Omental fat pad (tissue), 4 donors: ENCODE results near the gene MSMP. TPM values are rescaled to one million over a fixed set of nuclear protein-coding genes. Genes with fewer than 3 reads are reported as not detected.

Experiments
- ATAC-seq: fragments of 150-250 bp; one replicate; pipeline ENCODE4 v1.9.1; 2016; ENCODE audit warnings: mild to moderate bottlenecking, moderate library complexity; ENCODE audit not compliant: low FRiP score
- DNase-seq: peaks from one replicate; pipeline ENCODE4 v3.0.0-alpha.2; 2019; ENCODE audit warnings: low spot score
- total RNA-seq, 4 donors: library from RNA; depleted of rRNA; stranded (reverse); fragments of >200 nt; gene quantifications; one replicate each; pipeline ENCODE4 v1.1.0, GENCODE V29; 2016
- TF ChIP-seq, protein P1 (sequence below), 3 donors: fragments of 450-650 bp; IDR thresholded peaks; one replicate each; pipeline ENCODE4 v1.5.1; 2016 to 2017; ENCODE audit warnings: antibody characterized with exemption in 3 of 3, mild to moderate bottlenecking in 3 of 3, moderate library complexity in 2 of 3

The MSMP gene
- total RNA-seq, 4 donors from 2014 or later = not detected

DNA sequence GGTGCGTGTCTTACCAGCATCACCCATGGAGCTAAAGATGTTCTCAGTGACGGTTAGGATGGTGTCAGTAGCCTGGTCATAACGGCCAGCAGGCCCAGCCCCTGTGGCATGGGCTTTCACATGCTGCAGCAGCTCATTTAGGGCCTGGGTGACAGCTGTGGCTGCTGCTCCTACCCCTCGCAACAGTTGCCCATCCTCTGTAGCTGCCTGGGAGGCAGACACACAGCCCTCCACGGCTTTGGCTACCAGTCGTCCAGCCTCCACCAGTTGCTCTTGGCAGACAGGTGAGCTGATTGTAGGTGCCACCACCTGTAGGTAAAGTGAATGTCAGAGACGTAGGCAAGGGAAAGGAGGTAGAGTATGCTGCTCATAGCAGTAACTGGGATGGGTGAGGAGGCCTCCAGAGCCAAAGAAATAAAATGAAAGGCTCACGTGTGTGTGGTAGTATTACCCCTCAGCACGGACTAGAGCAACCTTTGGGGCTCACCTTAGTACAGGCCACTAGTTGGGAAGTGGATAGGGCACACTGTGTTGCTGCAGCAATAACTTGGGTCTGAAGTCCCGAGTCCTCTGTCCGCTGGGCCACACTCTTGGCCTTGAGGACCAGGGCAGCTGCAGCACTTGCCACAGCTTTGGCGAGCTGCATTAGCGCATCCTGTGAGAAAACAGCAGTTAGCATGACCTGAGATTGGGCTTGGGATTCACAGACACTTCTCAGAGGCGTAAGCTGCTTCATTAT lies 36.8 kb downstream of the MSMP start:
- no peak for DNase-seq
- ATAC-seq = no peak
- TF ChIP-seq, protein P1, sequence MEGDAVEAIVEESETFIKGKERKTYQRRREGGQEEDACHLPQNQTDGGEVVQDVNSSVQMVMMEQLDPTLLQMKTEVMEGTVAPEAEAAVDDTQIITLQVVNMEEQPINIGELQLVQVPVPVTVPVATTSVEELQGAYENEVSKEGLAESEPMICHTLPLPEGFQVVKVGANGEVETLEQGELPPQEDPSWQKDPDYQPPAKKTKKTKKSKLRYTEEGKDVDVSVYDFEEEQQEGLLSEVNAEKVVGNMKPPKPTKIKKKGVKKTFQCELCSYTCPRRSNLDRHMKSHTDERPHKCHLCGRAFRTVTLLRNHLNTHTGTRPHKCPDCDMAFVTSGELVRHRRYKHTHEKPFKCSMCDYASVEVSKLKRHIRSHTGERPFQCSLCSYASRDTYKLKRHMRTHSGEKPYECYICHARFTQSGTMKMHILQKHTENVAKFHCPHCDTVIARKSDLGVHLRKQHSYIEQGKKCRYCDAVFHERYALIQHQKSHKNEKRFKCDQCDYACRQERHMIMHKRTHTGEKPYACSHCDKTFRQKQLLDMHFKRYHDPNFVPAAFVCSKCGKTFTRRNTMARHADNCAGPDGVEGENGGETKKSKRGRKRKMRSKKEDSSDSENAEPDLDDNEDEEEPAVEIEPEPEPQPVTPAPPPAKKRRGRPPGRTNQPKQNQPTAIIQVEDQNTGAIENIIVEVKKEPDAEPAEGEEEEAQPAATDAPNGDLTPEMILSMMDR (IDR thresholded peaks at IDR 0.05) = no peak

GRCh38 chr9:35716230-35716629 lies 37.8 kb downstream of the MSMP start:
- DNase-seq (no peak), ATAC-seq (no peak)
- TF ChIP-seq, protein P1 (IDR thresholded peaks at IDR 0.05) = no peak

GRCh38 chr9:35714579-35715252 lies 39.4 kb downstream of the MSMP start:
- TF ChIP-seq, protein P1 (IDR thresholded peaks at IDR 0.05) = no peak
- DNase-seq (no peak), ATAC-seq (no peak)

- TF ChIP-seq, protein P1 (IDR thresholded peaks at IDR 0.05) = no peak
- ATAC-seq = no peak
- DNase-seq = no peak
Measured at GRCh38 chr9:35714123-35714522, 40.0 kb downstream of the MSMP start.

GRCh38 chr9:35713578-35713977 lies 40.5 kb downstream of the MSMP start:
- DNase-seq = no peak
- no peak for ATAC-seq
- TF ChIP-seq, protein P1 (IDR thresholded peaks at IDR 0.05) = no peak

DNA sequence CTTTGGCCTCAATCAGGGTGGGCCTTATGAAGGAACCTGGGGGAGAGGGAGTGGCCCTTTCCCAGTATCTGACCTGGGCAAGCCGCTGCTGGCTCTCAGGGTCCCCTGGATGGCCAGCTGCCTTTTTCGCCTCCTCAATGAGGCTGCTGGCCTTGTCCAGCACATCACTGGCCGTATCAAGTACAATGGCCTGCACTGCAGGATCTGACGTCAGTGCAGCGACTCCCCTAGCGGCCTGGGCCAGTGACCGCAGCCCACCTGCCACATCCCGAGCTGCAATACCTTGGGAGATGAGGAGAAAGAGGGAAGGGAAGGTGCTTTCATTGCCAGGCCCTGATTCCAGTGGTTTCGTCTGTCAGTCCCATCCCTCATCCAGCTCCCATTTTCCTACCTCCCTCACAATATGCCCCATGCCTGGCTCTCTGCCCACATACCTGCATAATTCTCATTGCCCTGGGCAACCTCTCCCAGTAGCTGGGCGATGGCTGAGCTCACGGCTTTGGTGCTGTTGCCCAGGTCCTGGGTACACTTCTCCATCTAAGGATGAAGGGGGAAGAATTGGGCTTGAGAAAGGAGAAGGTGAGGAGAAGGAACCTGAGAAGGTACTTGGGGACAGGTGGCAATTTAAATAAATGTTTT lies 41.2 kb downstream of the MSMP start:
- DNase-seq = no peak
- no peak for ATAC-seq
- TF ChIP-seq, protein P1 (IDR thresholded peaks at IDR 0.05) = no peak
